Endothelial cell of umbilical vein (primary cell): Measurements from ENCODE around the gene MRPL44. TPM values are rescaled to one million over a fixed set of nuclear protein-coding genes. Genes with fewer than 3 reads are reported as not detected.

Experiments
- BruUV-seq: library from RNA; stranded (reverse); fragments of 400-500 nt; replicated peaks from 2 replicates; lab custom pipeline; 2021; lab: Mats Ljungman, UMichigan
- CTCF ChIA-PET: fragments of 300-600, 350-600 bp; sonication (Branson Sonifier 250); formaldehyde crosslinking; loops from one replicate; lab custom pipeline; 2021; ENCODE audit warnings: antibody characterized with exemption, inconsistent platforms; lab: Charles Lee
- POLR2A ChIA-PET: fragments of 300-600, 350-600 bp; sonication (Branson Sonifier 250); formaldehyde crosslinking; loops from one replicate; lab custom pipeline; 2021; ENCODE audit warnings: antibody characterized with exemption, inconsistent platforms; lab: Charles Lee
- DNase-seq: peaks from one replicate; pipeline ENCODE4 v3.0.0-alpha.2; 2011; ENCODE audit warnings: low read depth, low spot score
- FAIRE-seq: peaks from 2 replicates; lab custom pipeline; 2011; peaks lifted over from hg19 to GRCh38; lab: Jason Lieb, UNC
- H2AFZ ChIP-seq: 2 replicates; pipeline ENCODE4 v1.6.0; 2012; ENCODE audit warnings: low read depth, low read length, control low read depth, inconsistent platforms
- H3K27ac ChIP-seq: 2 replicates; pipeline ENCODE4 v1.5.1; 2011; ENCODE audit warnings: low read depth, mild to moderate bottlenecking, control low read depth, low read length, moderate library complexity; ENCODE audit not compliant: insufficient read depth
- H3K27me3 ChIP-seq, 2 experiments: 2 replicates each; pipeline versions ENCODE4 v1.6.0 to v1.6.1; 2011; ENCODE audit warnings: low read length in 2 of 2, mixed read lengths in 1 of 2; ENCODE audit not compliant: control insufficient read depth in 2 of 2, insufficient read depth in 2 of 2
- H3K36me3 ChIP-seq, 2 experiments: 2 replicates in 1 of 2; 3 replicates in 1 of 2; pipeline ENCODE4 v1.5.1; 2011; ENCODE audit warnings: low read length in 2 of 2, mild to moderate bottlenecking in 1 of 2, moderate library complexity in 1 of 2; ENCODE audit not compliant: control insufficient read depth in 2 of 2, insufficient read depth in 2 of 2; ENCODE audit errors: extremely low read depth in 1 of 2
- H3K4me1 ChIP-seq: 3 replicates; pipeline ENCODE4 v1.5.1; 2011; ENCODE audit warnings: mild to moderate bottlenecking, low read length; ENCODE audit not compliant: control insufficient read depth, insufficient read depth; ENCODE audit errors: extremely low read depth
- H3K4me2 ChIP-seq: 2 replicates; pipeline ENCODE4 v1.6.1; 2011; ENCODE audit warnings: low read length, control low read depth, mixed read lengths; ENCODE audit not compliant: insufficient read depth
- H3K4me3 ChIP-seq, 3 experiments: fragments of 200-600 bp in 1 of 3; sonication (generic), shearing (Covaris generic) in 1 of 3; replicated peaks in 1 of 3; 2 replicates each; pipeline ENCODE4 v1.5.1; 2011 to 2016; ENCODE audit warnings: control low read depth in 3 of 3, low read length in 3 of 3, mild to moderate bottlenecking in 2 of 3, inconsistent platforms in 1 of 3, low read depth in 1 of 3, moderate library complexity in 1 of 3; ENCODE audit not compliant: insufficient read depth in 1 of 3
- H3K79me2 ChIP-seq: 2 replicates; pipeline ENCODE4 v1.6.0; 2012; ENCODE audit warnings: low read length, inconsistent platforms; ENCODE audit not compliant: control insufficient read depth, insufficient read depth
- H3K9ac ChIP-seq: replicated peaks from 2 replicates; pipeline ENCODE3; 2011; ENCODE audit warnings: low read length, control low read depth; ENCODE audit not compliant: insufficient read depth; ENCODE audit errors: extremely low read depth
- H3K9me1 ChIP-seq: replicated peaks from 3 replicates; pipeline ENCODE4 v1.6.0; 2011; ENCODE audit warnings: mild to moderate bottlenecking, low read length; ENCODE audit not compliant: control insufficient read depth, insufficient read depth; ENCODE audit errors: extremely low read depth
- H3K9me3 ChIP-seq: replicated peaks from 2 replicates; pipeline ENCODE4 v1.5.1; 2012; ENCODE audit warnings: low read length, inconsistent platforms; ENCODE audit not compliant: control insufficient read depth, insufficient read depth
- H4K20me1 ChIP-seq: replicated peaks from 2 replicates; pipeline ENCODE3; 2011; ENCODE audit warnings: mild to moderate bottlenecking, low read length; ENCODE audit not compliant: control insufficient read depth, insufficient read depth; ENCODE audit errors: extremely low read depth
- FOS ChIP-seq: IDR thresholded peaks from 2 replicates; pipeline ENCODE4 v1.6.1; 2011; ENCODE audit warnings: mild to moderate bottlenecking, low read length, moderate library complexity, borderline replicate concordance; ENCODE audit not compliant: insufficient read depth
- GATA2 ChIP-seq: IDR thresholded peaks from 2 replicates; pipeline ENCODE4 v1.7.0; 2011; ENCODE audit warnings: low read depth, mild to moderate bottlenecking, moderate library complexity, mixed read lengths, low read length; ENCODE audit not compliant: insufficient read length, insufficient read depth
- MYC ChIP-seq: IDR thresholded peaks from one replicate; pipeline ENCODE4 v1.6.1; 2011; ENCODE audit warnings: mild to moderate bottlenecking, low read depth, low read length
- POLR2A ChIP-seq: IDR thresholded peaks from 2 replicates; pipeline ENCODE4 v1.6.1; 2012; ENCODE audit warnings: low read depth, mild to moderate bottlenecking, control low read depth, low read length
- POLR2AphosphoS5 ChIP-seq: IDR thresholded peaks from 2 replicates; pipeline ENCODE4 v1.6.1; 2012; ENCODE audit warnings: low read depth, mild to moderate bottlenecking, control low read depth, low read length, moderate library complexity; ENCODE audit not compliant: insufficient read depth
- dilution Hi-C: fragments of 300-500 bp; cut with MboI; formaldehyde crosslinking; loops from one replicate; pipeline ENCODE4 v1.15.0; 2019; ENCODE audit warnings: low sequenced_read_pairs; ENCODE audit not compliant: extremely low pct_ligation_motif_present
- intact Hi-C: fragments of 100-400 bp; cut with micrococcal nuclease; formaldehyde crosslinking; loops from one replicate; pipeline ENCODE4 v1.10.0; 2022
- polyA plus RNA-seq, 4 experiments: library from polyadenylated mRNA; depleted of rRNA in 3 of 4; stranded (reverse) in 3 of 4; unstranded in 1 of 4; fragments of >200 nt; gene quantifications; 2 replicates each; pipeline versions ENCODE4 v1.2.1 to v1.2.3, GENCODE V29; 2011 to 2012; ENCODE audit warnings: missing spikeins in 1 of 4
- total RNA-seq: library from RNA; stranded (reverse); gene quantifications from 2 replicates; pipeline ENCODE4 v1.2.3, GENCODE V29; 2021

The MRPL44 gene
- total and polyA plus RNA-seq, 2 donors (not counting 3 experiments of a cell fraction or from before 2014, with no cell fraction given), result 19.2 to 27.7 TPM

GRCh38 chr2:223944703-223945531 lies 12.3 kb upstream of the MRPL44 start, which contains the start of gene WDFY1:
TSS of gene WDFY1 (minus strand) at chr2:223945335. CDS start at chr2:223945284, 51 bp downstream.
- TF ChIP-seq MYC (no peak), POLR2AphosphoS5 (peak; percentile 96), POLR2A (peak; percentile 90)
- dilution Hi-C loops, result no loop called here
- BruUV-seq, result no TSS peak
- Histone ChIP-seq H4K20me1 (no peaks in the 10 kb centered on the region), H3K27ac (peak within 1 kb of the TSS; percentile 90), H3K27me3 (no peaks in the 10 kb centered on the region), H3K79me2 (peaks cover 38% of the 10 kb centered on the region), H3K4me2 (peak within 1 kb of the TSS; percentile 85), H3K9me1 (no peaks in the 10 kb centered on the region), H3K9me3 (no peaks in the 10 kb centered on the region), H3K9ac (peak within 1 kb of the TSS; percentile 82), H2AFZ (peak within 1 kb of the TSS; percentile 67), H3K4me1 (peaks cover 23% of the 10 kb centered on the region), H3K4me3 (peak within 1 kb of the TSS; percentile 70 to 79 (median 77)), H3K36me3 (no peaks in the 10 kb centered on the region)
- FAIRE-seq, result peak; percentile 82
- ChIA-PET CTCF (interaction anchor here (0.7 kb wide), 1 partner anchor 21 kb away, joined by 3 read pairs; no protein-coding TSS in a partner anchor), POLR2A (no interaction called here)
- intact Hi-C loops, result loop anchor here (1.0 to 10.0 kb wide), 5 partner anchors 8 to 1000 kb away; partner anchors contain the start of genes AP1S3 and MRPL44
- DNase-seq, result peak; percentile 87

- Histone ChIP-seq H2AFZ (peak overlapping the region; percentile 21), H3K9me3 (no peaks in the 10 kb centered on the region), H4K20me1 (no peaks in the 10 kb centered on the region), H3K4me2 (peak overlapping the region; percentile 85), H3K79me2 (peaks cover 29% of the 10 kb centered on the region), H3K9me1 (no peaks in the 10 kb centered on the region), H3K36me3 (no peaks in the 10 kb centered on the region), H3K4me3 (peak overlapping the region in 1 of 3 experiments; percentile 77), H3K27ac (no peak overlapping the region), H3K27me3 (no peaks in the 10 kb centered on the region), H3K4me1 (peaks cover 23% of the 10 kb centered on the region), H3K9ac (peak overlapping the region; percentile 21)
- peak; percentile 33 for DNase-seq
- TF ChIP-seq GATA2 (no peak), MYC (no peak), FOS (no peak)
- no TSS peak for BruUV-seq
- POLR2A ChIA-PET, result no interaction called here
- intact Hi-C loops (loop anchor here (1.0 to 10.0 kb wide), 4 partner anchors 8 to 999 kb away; partner anchors contain the start of genes AP1S3 and MRPL44), dilution Hi-C loops (no loop called here)
- peak; percentile 52 for FAIRE-seq
- CTCF ChIA-PET, result interaction anchor here (0.7 kb wide), 1 partner anchor 22 kb away, joined by 3 read pairs; no protein-coding TSS in a partner anchor
Observed at GRCh38 chr2:223945755-223946154, 11.5 kb upstream of the MRPL44 start.
